H9 (cell line): ENCODE measurements around the gene MTMR8. TPM values are rescaled to one million over a fixed set of nuclear protein-coding genes. Genes with fewer than 3 reads are reported as not detected.

ENCODE experiments used
- DNase-seq: peaks from one replicate; pipeline ENCODE4 v3.0.0-alpha.2; 2017
- H2AFZ ChIP-seq: one replicate; pipeline ENCODE4 v1.6.1; 2013; ENCODE audit warnings: mild to moderate bottlenecking, low read length, control low read depth, moderate library complexity
- H2AK5ac ChIP-seq: 2 replicates; pipeline ENCODE4 v1.6.1; 2013; ENCODE audit warnings: low read length, control low read depth, mixed read lengths; ENCODE audit not compliant: insufficient read length
- H2BK120ac ChIP-seq: one replicate; pipeline ENCODE4 v1.6.1; 2013; ENCODE audit warnings: low read depth, mild to moderate bottlenecking, low read length, control low read depth, inconsistent platforms; ENCODE audit not compliant: poor library complexity, severe bottlenecking
- H2BK12ac ChIP-seq: 2 replicates; pipeline ENCODE4 v1.6.1; 2013; ENCODE audit warnings: low read length, control low read depth, mixed read lengths, low read depth; ENCODE audit not compliant: insufficient read length
- H2BK15ac ChIP-seq: 2 replicates; pipeline ENCODE4 v1.6.1; 2013; ENCODE audit warnings: low read depth, low read length, control low read depth
- H2BK20ac ChIP-seq: one replicate; pipeline ENCODE4 v1.6.1; 2013; ENCODE audit warnings: low read depth, mild to moderate bottlenecking, low read length, control low read depth, inconsistent platforms; ENCODE audit not compliant: poor library complexity, severe bottlenecking
- H2BK5ac ChIP-seq: 2 replicates; pipeline ENCODE4 v1.6.1; 2013; ENCODE audit warnings: low read length, control low read depth, mixed read lengths; ENCODE audit not compliant: insufficient read length
- H3K14ac ChIP-seq: 2 replicates; pipeline ENCODE4 v1.6.1; 2013; ENCODE audit warnings: low read length, control low read depth; ENCODE audit not compliant: insufficient read depth
- H3K18ac ChIP-seq: 2 replicates; pipeline ENCODE4 v1.6.1; 2013; ENCODE audit warnings: low read depth, mild to moderate bottlenecking, mixed read lengths, low read length, control low read depth; ENCODE audit not compliant: insufficient read length
- H3K23ac ChIP-seq: 2 replicates; pipeline ENCODE4 v1.6.1; 2013; ENCODE audit warnings: low read length, control low read depth, mixed read lengths, low read depth; ENCODE audit not compliant: insufficient read length
- H3K23me2 ChIP-seq: 2 replicates; pipeline ENCODE4 v1.6.1; 2013; ENCODE audit warnings: low read depth, mild to moderate bottlenecking, mixed read lengths, low read length, control low read depth; ENCODE audit not compliant: insufficient read length, poor library complexity, severe bottlenecking
- H3K27ac ChIP-seq: 2 replicates; pipeline ENCODE4 v1.5.1; 2013; ENCODE audit warnings: low read length, control low read depth, mixed read lengths, low read depth; ENCODE audit not compliant: insufficient read length
- H3K27me3 ChIP-seq: 2 replicates; pipeline ENCODE4 v1.6.1; 2013; ENCODE audit warnings: low read length, control low read depth, inconsistent platforms; ENCODE audit not compliant: insufficient read depth
- H3K4ac ChIP-seq: 2 replicates; pipeline ENCODE4 v1.6.1; 2013; ENCODE audit warnings: low read depth, mild to moderate bottlenecking, control low read depth, inconsistent platforms, low read length, moderate library complexity
- H3K4me1 ChIP-seq: 2 replicates; pipeline ENCODE4 v1.6.1; 2013; ENCODE audit warnings: low read length, control low read depth, inconsistent platforms; ENCODE audit not compliant: insufficient read depth
- H3K4me2 ChIP-seq: 2 replicates; pipeline ENCODE4 v1.6.1; 2013; ENCODE audit warnings: low read length, control low read depth, mixed read lengths; ENCODE audit not compliant: insufficient read length, insufficient read depth
- H3K56ac ChIP-seq: 2 replicates; pipeline ENCODE4 v1.6.1; 2013; ENCODE audit warnings: low read depth, mild to moderate bottlenecking, mixed read lengths, low read length, control low read depth; ENCODE audit not compliant: insufficient read length
- H3K79me1 ChIP-seq: 2 replicates; pipeline ENCODE4 v1.6.1; 2013; ENCODE audit warnings: low read depth, mild to moderate bottlenecking, moderate library complexity, low read length, control low read depth, inconsistent platforms; ENCODE audit not compliant: insufficient read depth, poor library complexity, severe bottlenecking
- H3K79me2 ChIP-seq: 2 replicates; pipeline ENCODE4 v1.6.1; 2013; ENCODE audit warnings: low read length, control low read depth, inconsistent platforms; ENCODE audit not compliant: insufficient read depth
- H3K9ac ChIP-seq: 2 replicates; pipeline ENCODE4 v1.6.1; 2013; ENCODE audit warnings: low read length, control low read depth, mixed read lengths; ENCODE audit not compliant: insufficient read length; ENCODE audit errors: extremely low read depth
- H3K9me3 ChIP-seq: one replicate; pipeline ENCODE4 v1.6.1; 2013; ENCODE audit warnings: low read depth, low read length, inconsistent platforms; ENCODE audit not compliant: control insufficient read depth
- H3T11ph ChIP-seq: one replicate; pipeline ENCODE4 v1.6.1; 2013; ENCODE audit warnings: mild to moderate bottlenecking, low read length, control low read depth, inconsistent platforms
- H4K20me1 ChIP-seq: one replicate; pipeline ENCODE4 v1.6.1; 2013; ENCODE audit not compliant: control insufficient read depth, insufficient read length, insufficient read depth
- H4K5ac ChIP-seq: 2 replicates; pipeline ENCODE4 v1.6.1; 2013; ENCODE audit warnings: low read depth, mild to moderate bottlenecking, mixed read lengths, low read length, control low read depth; ENCODE audit not compliant: insufficient read length
- H4K8ac ChIP-seq: replicated peaks from 2 replicates; pipeline ENCODE4 v1.6.1; 2013; ENCODE audit warnings: low read length, control low read depth, mixed read lengths, low read depth; ENCODE audit not compliant: insufficient read length
- H4K91ac ChIP-seq: 2 replicates; pipeline ENCODE4 v1.6.1; 2013; ENCODE audit warnings: low read depth, mild to moderate bottlenecking, moderate library complexity, mixed read lengths, low read length, control low read depth; ENCODE audit not compliant: insufficient read length
- H3K27ac Mint-ChIP-seq, 3 experiments: 2 replicates in 2 of 3; 3 replicates in 1 of 3; pipeline ENCODE4 v1.8.0; 2020 to 2021; ENCODE audit warnings: mixed read lengths in 3 of 3, mild to moderate bottlenecking in 1 of 3, moderate library complexity in 1 of 3
- H3K27me3 Mint-ChIP-seq: 2 replicates; pipeline ENCODE4 v1.8.0; 2021; ENCODE audit warnings: low read depth, mild to moderate bottlenecking, moderate library complexity, mixed read lengths
- H3K36me3 Mint-ChIP-seq, 3 experiments: 2 replicates in 2 of 3; 3 replicates in 1 of 3; pipeline ENCODE4 v1.8.0; 2020 to 2021; ENCODE audit warnings: low read depth in 3 of 3, mixed read lengths in 3 of 3; ENCODE audit not compliant: insufficient read depth in 1 of 3
- H3K4me1 Mint-ChIP-seq, 2 experiments: 2 replicates each; pipeline ENCODE4 v1.8.0; 2020; ENCODE audit warnings: mixed read lengths in 2 of 2
- H3K4me3 Mint-ChIP-seq, 2 experiments: 2 replicates in 1 of 2; 3 replicates in 1 of 2; pipeline ENCODE4 v1.8.0; 2020 to 2021; ENCODE audit warnings: mild to moderate bottlenecking in 2 of 2, mixed read lengths in 2 of 2, moderate library complexity in 1 of 2
- H3K9me3 Mint-ChIP-seq, 2 experiments: 2 replicates in 1 of 2; 3 replicates in 1 of 2; pipeline ENCODE4 v1.8.0; 2020; ENCODE audit warnings: mild to moderate bottlenecking in 2 of 2, mixed read lengths in 2 of 2, moderate library complexity in 1 of 2
- total RNA-seq: library from RNA; stranded (reverse); gene quantifications from 2 replicates; pipeline ENCODE4 v1.2.1, GENCODE V29; 2021
- TF ChIP-seq, protein P1 (sequence below): fragments of 200-600 bp; sonication (generic); conservative IDR thresholded peaks from 3 replicates; pipeline ENCODE4 v1.8.0; 2021; ENCODE audit warnings: antibody characterized with exemption, mild to moderate bottlenecking

Gene MTMR8
- total RNA-seq, 1 experiment from 2014 or later, result 5.2 TPM

DNA sequence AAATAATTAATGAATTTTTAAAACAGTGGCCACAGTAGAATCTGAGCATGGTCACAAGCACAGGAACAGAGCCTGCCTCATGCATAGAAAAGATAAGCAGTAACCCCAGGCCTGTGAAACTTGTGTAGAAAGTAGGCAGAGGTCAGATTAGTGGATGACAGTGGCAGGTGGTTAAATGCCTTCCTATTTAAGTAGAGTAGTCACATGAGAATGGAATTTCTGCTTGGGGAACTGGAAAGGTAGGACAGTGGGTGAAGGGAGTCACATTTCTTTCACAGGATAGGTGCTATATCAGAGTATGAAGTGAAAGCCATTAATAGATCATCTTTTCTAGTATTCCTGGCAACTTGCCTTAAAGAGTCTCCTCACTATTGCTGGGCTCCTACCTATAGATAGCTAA, 130.0 kb downstream of the MTMR8 start:
- H3K27me3 ChIP-seq, result no peaks in the 10 kb centered on the region
- Mint-ChIP-seq H3K4me1 (peaks cover 0 to 2% of the 10 kb centered on the region in 2 experiments; a peak in 1 of 4 replicates), H3K36me3 (peaks cover 0 to under 1% (median 0%) of the 10 kb centered on the region in 3 experiments; a peak in 3 of 7 replicates), H3K4me3 (no peak overlapping the region), H3K27me3 (no peaks in the 10 kb centered on the region), H3K9me3 (peaks cover 47 to 67% of the 10 kb centered on the region in 2 experiments), H3K27ac (no peak overlapping the region)
- H4K8ac ChIP-seq, result no peak overlapping the region
- H2AFZ ChIP-seq, result no peak overlapping the region
- H3K79me2 ChIP-seq, result no peaks in the 10 kb centered on the region
- no peak overlapping the region for H3K27ac ChIP-seq
- no peaks in the 10 kb centered on the region for H3K79me1 ChIP-seq
- no peak overlapping the region for H2BK15ac ChIP-seq
- H4K20me1 ChIP-seq, result no peaks in the 10 kb centered on the region
- no peak overlapping the region for H3T11ph ChIP-seq
- peaks cover 30% of the 10 kb centered on the region for H3K9me3 ChIP-seq
- H3K14ac ChIP-seq, result no peak overlapping the region
- H4K5ac ChIP-seq, result no peak overlapping the region
- H2BK20ac ChIP-seq, result no peak overlapping the region
- no peaks in the 10 kb centered on the region for H3K4me1 ChIP-seq
- no peaks in the 10 kb centered on the region for H3K23me2 ChIP-seq
- H2BK5ac ChIP-seq, result no peak overlapping the region
- no peak overlapping the region for H3K4me2 ChIP-seq
- H4K91ac ChIP-seq, result no peak overlapping the region
- TF ChIP-seq, protein P1, sequence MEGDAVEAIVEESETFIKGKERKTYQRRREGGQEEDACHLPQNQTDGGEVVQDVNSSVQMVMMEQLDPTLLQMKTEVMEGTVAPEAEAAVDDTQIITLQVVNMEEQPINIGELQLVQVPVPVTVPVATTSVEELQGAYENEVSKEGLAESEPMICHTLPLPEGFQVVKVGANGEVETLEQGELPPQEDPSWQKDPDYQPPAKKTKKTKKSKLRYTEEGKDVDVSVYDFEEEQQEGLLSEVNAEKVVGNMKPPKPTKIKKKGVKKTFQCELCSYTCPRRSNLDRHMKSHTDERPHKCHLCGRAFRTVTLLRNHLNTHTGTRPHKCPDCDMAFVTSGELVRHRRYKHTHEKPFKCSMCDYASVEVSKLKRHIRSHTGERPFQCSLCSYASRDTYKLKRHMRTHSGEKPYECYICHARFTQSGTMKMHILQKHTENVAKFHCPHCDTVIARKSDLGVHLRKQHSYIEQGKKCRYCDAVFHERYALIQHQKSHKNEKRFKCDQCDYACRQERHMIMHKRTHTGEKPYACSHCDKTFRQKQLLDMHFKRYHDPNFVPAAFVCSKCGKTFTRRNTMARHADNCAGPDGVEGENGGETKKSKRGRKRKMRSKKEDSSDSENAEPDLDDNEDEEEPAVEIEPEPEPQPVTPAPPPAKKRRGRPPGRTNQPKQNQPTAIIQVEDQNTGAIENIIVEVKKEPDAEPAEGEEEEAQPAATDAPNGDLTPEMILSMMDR, result no peak
- no peak overlapping the region for H3K56ac ChIP-seq
- no peak overlapping the region for H3K18ac ChIP-seq
- H2AK5ac ChIP-seq, result no peak overlapping the region
- H2BK12ac ChIP-seq, result no peak overlapping the region
- no peak overlapping the region for H2BK120ac ChIP-seq
- no peak overlapping the region for H3K9ac ChIP-seq
- H3K4ac ChIP-seq, result no peak overlapping the region
- H3K23ac ChIP-seq, result no peak overlapping the region
- DNase-seq, result no peak
